ENCODE results near the gene AGXT.

Gene AGXT

DNA sequence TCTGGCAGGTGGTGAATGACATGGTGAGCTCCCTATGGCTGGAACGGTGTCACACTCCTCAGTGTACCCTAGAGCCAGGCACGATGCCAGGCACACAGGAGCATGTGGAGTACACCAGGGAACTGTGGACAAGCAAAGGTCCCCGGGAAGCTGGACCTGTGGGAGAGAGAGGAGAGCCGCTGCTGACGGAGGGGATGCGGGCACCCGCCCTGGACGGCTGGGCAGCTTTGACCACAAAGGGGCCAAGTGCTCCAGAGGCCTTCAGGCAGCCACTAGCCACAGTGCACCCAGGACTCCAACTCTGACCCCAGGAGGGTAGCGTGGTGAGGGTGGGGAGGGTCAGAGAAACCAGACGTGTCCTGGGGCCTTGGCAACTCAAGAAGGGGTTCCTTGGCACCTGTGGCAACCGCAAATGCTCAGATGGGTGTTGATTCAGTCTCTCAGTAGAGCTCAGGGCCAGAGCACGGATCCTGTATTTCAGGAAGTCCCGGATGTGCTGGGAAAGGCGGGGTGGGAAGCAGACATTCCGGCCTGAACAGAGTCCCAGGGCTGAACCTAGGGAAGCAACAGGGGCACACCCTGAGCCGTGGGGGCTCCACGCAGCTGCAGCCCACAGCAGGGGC, 29.6 kb downstream of the AGXT start:
- no peak for DNase-seq (ENCODE audit: low spot score)

DNA sequence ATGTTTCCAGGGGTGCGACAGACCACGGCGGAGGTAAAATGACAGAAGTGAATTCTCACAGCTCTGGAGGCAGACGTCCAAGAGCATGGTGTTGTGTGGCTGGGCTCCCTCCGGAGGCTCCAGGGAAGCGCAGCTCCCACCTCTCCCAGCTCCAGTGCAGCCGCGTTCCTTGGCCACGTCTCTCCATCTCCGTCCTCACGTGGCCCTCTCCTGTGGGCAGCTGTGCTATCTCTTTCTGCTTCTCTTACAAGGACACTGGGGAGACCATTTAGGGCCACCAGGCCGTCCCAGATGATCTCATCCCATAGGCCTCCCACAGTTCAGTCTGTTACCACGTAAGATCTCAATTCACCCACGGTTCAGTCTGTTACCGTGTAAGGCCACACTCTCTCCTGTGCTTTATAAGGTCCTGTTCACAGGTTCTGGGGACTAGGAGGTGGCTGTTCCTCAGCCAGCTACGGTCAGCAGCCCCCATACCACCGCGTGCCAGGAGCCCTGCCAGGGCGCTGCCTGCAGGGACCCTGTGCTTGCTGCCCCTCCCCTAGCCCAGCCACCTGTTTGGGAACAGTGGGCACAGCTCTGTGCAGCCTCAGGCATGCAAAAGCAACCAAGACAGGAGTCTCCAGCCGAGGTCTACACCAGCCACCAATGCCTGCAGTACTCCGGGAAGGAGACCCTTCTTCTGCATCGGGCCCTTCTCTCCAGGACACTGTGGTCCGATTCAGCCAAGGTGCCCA, 30.3 kb downstream of the AGXT start:
- DNase-seq (ENCODE audit: low spot score), result no peak

DNA sequence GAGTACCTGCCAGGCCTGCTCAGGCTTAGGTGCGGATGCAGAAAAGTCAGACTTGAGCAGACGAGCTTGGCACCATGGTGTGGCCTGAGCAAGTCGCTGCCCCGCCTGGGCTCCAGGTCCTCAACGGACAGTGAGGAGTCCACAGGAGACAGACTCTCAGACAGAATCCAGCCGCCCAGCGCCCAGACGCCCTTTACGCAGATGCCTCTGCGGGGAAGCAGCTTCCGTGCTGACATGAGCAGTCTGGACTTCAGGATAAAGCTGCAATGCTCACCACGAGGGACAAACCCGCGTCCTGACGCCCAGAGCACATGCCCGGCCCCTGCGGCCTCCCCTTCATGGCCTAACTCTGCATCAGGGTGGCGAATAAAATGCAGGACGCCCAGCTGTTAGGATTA, 30.8 kb downstream of the AGXT start:
- no peak for DNase-seq (ENCODE audit: low spot score)

DNA sequence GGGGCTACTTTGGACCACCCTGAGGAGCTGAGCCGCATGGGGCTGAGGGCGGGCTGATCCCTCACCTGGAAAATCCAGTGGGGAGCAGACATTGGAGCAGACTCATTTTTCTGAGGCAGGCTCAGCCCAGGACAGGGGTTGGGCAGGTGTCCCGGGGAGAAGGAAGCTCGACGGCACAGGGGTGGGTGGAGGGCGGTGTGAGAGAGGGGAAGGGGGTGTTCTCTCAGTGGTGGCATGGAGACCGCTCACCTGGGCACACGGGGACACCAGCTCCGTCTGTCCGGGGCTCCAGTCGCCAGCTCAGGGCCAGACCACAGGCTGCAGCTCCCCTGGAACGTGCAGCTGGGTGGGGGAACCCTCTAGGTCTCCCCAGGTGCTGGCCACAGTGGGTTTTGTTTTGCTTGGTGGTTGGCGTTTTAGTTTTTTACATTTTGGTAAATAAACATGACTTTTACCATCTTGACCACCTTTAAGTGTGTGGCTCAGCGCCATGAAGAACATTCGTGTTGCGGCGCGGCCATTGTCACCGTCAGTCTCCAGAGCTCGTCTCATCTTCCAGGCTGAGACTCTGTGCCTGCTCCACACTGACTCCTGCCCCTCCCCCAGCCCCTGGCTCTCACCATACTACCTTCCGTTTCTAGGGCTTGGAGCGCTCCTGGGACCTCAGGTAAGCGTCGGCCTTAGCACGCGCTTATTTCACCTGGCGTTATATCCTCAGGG, 31.7 kb downstream of the AGXT start:
- no peak for DNase-seq (ENCODE audit: low spot score)

DNA sequence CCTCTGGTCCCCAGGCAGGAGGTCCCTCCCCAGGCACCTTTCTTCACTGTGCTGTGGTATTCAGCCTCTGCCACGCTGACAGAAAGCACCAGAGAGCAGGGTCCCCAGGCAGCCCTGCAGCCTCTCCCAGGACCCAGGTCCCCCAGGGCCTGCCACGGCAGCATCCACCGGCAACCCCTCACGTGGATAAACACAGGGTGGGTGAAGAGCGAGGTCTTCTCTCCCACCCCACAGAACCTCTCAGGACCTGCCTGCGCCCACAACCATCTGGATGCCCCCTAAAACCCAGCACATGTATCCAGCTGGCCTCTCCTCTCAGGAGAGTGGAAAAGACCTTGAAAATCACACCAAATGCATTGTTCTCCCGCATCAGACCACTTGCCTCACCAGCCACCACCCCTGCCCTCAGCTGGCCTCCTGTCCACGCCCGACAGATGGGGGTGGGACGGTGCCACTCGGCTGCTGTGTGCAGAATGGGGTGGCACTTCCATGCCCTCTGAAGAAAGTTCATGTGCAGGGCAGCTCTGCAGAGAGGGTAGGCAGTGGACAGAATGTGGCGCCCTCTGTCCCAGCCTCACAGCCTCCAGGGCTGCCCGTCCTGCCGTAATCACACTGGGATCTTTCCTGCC, 33.5 kb downstream of the AGXT start:
- no peak for DNase-seq (ENCODE audit: low spot score)

DNA sequence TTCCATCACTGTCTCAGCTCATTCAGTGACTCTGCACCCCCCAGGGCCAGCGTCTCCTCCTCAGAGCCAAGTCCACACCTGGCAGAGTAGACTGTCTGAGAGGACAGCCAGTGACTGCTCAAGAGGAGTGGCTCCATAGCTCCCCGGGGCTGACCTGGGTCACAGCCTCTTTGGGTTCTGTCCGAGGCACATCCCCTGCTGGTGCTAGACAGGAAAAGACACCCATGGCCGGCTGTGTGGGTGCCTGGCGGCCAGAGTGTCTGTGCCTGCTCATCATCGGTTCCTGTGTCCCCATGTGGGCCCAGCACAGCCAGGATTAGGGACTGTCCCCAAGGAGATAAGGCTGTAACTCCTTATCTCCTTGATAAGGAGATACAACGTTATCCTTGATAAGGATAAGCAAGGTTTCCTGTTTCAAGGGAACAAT, 34.0 kb downstream of the AGXT start:
- DNase-seq (ENCODE audit: low spot score), result no peak

DNA sequence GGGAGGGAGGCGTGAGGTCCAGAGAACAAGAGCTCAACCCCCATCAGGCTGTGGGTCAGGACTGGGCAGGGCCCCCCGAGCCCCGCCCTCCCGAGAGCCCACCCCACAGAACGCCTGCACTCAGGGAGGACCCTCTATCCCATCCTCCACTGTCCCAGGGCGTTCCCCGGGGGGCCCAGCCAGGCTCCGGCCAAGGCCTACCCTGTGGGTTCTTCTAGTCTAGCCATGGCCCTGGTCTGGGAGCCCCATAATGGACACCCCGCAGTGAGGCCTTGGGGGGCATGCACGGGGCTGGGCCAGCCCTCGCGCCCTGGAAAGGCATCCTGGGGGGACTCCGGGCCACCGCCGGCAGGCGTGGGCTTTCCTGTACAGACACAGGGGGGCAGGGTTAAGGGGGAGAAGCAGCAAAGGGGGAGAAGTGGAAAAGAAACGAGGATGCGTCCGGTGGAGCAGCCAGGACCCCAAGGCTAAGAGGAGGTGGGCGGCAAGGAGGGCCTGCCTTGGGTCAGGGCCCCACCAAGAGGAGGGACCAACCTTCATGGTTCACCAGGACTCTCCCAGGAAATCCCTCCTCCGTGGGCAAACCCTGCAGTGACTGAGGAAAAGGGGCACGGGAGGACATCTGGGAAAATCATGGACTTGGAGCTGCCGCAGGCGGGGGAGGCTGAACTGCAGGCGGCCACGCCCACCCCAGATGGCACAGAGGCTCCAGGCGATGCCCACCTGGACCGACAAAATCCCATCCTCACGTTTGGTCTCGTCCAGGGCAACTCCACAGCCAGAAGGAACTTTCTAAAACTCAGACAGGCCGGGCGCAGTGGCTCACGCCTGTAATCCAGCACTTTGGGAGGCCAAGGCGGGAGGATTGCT, 34.8 kb downstream of the AGXT start:
- DNase-seq (ENCODE audit: low spot score), result no peak

DNA sequence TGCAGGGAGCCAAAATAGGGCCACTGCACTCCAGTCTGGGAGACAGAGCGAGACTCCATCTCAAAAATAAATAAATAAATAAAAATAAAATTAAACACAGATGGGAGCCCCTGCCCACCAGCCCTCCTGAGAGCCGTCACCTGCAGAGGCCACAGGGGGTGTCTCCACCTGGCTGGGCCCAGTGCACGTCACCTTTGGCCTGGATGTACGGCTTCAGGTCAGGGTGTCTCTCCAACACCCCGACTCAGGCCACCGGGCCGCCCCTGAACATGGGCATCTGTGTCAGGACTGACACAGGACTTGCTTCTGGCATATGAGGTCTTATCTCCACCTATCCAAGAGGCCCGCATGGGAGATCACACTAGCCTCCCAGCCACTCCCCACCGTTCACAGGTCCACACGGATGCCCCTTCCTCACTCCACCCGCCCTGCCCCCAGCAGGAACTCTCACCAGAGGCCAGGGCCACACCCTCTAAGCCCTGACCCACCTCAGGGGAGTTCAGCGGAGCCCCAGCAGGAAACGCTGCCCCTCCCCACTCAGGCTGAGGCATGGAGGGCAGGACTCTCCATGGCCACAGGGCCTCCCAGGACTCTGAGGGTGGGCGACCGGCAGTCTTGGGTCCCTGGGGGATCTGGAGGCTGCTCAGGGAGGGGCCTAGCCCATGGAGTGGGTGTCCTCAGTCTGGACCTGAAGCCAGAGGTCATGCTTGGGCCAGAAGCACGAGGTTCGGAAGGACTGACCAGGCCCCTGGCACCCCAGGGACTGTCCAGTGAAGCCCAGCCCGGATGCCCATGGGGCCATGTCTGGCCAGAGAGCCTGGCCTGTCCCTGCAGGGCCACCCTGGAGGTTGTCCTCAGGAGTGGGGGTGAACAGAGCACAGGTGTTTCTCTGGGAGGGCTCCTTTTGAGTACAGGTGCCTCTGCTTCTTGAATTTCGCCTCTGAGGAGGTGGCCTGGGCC, 35.9 kb downstream of the AGXT start:
- DNase-seq (ENCODE audit: low spot score), result no peak

DNA sequence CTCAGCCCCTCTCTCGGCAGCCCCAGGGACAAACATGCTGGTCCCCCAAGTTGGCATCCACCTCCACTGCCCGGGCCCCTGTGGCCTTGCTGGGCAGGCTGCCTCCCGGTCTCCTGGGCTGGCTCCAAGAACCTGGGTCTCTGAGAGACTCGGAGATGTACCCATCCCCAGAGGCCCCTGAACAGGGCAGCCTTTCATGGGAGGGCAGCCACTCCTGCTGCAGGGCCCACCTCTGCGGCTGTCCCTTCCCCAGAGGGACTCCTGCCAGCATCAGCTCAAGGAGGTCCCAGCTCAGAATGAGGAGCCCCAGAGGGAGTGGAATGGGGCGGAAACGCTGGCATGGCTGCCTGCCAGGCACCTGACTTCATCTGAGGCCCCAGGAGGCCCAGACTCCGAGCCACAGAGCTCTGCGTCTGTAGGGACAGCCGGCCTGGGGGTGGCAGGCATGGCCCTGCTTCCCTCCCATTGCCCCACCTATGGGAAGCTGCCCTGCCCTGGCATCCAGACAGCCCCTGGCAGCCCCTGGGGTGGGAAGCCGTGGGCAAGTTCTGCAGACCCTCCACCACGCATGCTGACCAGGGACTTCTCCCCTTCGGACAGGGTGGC, 36.7 kb downstream of the AGXT start:
- DNase-seq (ENCODE audit: low spot score), result no peak

DNA sequence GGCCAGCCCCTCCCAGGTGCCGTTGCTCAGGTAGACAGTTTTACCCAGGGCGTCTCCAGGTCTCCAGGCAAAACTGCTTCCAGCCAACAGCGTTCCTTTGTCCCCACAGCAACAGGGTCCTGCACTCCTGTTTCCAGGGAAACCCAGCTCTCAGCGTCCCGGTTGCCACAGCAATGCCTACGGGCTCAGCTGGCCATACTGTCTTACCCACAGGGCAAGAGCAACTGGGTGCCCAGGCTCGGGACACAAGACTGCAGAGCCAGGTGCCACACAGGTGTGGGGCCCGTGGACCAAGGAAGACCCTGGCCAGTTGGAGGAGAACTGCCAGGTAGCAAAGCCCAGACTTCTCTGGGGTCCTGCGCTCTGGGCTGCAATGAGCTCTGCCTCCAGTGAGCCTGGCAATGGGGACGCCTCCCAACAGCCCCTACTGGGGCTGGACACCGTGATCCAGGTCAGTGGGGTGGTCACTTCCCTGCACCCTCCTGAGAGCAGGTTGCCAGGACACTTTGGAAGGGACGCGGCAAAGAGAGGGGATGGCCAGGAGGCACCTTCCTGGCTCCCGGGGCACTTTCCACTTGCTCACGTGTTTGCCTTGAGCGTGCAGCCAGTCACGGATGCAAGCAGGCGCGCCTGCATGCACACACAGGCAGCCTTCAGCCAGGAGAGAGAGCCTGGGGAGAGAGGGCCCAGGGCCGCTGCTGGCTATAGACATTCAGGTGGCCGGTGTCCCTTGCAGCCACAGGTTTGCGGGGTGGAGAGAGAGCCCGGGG, 37.7 kb downstream of the AGXT start, which contains the start of gene CROCC2:
CROCC2 (plus strand) TSS at position 196 of the 770 bp plus-strand sequence; CDS start at position 374, 178 bp downstream.
- no peak for DNase-seq (ENCODE audit: low spot score)

DNA sequence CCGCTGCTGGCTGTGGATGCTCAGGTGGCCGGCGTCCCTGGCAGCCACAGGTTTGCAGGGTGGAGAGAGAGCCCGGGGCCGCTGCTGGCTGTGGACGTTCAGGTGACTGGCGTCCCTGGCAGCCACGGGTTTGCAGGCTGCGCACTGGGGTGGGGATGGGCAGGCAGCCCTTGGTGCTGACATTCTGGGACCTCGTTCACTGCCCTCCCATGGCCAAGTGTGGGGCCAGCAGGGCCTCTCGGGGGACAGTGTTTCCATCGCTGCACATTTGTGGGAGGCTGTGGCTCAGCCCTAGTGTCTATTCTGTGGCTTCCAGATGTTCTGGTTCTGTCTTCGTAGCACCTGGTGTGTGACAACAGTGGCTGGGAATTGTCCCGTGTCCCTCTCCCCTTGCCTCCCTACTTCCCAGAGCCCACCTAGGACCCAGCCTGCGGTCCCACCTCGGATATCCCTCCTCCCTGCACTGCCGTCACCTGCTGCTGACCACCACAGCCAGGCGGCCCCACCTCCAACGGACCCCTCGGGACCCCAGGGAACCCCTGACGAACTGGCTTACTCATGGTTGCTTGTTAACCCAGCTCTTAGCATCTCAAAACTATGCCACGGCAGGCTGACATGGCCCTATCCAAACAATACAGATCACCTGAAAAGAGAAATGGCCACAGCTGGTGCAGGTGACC, 38.4 kb downstream of the AGXT start:
- DNase-seq (ENCODE audit: low spot score), result no peak

DNA sequence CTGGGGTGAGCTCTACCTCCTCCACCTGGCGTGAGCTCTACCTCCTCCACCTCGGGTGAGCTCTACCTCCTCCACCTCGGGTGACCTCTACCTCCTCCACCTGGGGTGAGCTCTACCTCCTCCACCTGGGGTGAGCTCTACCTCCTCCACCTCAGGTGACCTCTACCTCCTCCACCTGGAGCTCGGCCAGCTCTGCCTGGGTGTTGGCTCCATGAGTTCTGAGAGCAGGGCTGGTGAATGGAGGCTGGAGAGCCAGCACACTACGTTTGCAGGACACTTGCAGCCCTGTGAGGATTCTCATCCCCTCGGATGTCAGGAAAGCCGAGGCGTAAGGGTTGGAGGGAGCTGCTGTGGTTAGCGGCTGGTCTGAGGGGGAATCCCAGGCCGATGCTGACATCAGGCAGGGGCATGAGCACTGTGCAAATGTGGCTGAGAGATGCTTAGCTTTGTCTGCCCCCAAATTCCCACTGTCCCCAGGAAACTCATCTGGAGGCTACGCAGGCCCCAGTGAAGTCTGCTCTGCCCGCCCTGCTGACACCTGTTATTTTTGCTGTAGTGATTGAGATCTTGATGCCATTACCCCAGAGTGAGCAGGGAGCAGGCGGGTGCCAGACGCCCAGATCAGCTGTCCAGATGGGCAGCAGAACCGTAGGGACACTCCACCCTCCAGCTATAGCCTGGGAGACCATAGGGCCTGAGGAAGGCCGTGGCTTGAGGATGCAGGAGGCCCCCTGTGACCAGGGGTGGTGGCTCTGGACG, 40.8 kb downstream of the AGXT start:
- DNase-seq (ENCODE audit: low spot score), result no peak

DNA sequence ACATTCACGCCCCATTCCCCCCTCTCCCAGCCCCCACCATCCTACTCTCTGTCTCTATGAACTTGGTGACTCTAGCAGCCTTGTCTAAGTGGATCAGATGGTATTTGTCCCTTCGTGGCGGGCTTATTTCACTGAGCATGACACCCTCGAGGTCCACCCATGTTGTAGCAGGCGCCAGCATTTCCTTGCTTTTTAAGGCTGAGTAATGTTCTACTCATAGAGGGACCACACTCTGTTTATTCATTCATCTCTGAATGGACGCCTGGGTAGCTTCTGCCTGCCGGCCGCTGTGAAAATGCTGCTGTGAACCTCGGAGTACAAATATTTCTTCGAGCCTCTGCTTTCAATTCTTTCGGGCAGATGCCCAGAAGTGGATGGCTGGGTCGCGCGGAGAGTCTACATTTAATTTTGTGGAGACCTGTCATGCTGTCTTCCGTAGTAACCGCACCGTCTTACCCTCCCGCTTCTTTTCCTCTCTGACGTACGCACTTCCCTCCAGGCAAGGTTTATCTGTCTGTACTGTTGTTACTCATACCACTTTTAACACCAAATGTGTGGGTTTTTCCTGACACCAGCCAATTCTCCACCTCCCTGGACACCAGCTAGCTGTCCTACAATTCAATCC, 43.1 kb downstream of the AGXT start:
- DNase-seq (ENCODE audit: low spot score), result no peak

DNA sequence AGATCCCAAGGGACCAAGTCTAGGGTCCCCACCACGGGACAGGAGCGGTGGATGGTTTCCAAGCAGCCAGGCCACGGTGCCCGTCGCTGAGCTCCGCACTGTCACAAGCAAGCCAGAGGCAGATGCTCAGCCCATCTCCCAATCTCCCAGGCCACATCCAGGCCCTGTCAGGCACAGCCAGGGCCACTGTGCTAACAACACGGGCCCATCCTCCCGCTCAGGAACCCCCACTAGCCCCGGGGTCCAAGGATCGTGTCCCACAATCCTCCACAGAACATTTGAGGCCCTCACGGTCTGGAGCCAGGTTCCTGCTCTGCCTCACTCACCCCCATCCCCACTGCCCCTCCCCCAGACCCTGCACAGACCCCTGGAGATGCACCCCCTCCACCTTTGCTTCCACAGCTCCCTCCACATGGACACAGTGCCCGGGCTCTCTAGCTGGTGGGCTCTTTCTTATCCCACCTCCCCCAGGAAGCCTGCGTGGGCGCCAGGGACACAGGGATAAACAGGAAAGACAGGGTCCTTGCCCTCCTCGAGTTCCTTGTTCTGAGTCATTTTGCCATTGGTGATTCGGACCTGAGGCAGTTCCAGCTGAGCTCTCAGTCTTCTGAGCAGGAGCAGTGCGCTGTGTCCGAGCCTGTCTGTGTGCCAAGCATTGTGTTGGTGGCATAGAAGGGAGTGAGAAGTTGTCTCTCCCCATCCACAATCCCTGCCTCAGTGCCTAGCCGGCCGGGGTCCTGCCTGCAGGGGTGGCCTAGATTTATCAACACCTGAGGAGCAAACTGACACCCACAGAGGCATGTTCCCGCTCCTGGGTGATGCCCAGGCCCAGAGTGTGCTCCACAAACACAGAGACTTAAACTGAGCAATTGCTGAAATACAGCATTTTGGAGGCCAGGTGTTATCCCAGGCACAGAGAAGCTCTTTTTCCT, 44.5 kb downstream of the AGXT start:
- DNase-seq (ENCODE audit: low spot score), result no peak

DNA sequence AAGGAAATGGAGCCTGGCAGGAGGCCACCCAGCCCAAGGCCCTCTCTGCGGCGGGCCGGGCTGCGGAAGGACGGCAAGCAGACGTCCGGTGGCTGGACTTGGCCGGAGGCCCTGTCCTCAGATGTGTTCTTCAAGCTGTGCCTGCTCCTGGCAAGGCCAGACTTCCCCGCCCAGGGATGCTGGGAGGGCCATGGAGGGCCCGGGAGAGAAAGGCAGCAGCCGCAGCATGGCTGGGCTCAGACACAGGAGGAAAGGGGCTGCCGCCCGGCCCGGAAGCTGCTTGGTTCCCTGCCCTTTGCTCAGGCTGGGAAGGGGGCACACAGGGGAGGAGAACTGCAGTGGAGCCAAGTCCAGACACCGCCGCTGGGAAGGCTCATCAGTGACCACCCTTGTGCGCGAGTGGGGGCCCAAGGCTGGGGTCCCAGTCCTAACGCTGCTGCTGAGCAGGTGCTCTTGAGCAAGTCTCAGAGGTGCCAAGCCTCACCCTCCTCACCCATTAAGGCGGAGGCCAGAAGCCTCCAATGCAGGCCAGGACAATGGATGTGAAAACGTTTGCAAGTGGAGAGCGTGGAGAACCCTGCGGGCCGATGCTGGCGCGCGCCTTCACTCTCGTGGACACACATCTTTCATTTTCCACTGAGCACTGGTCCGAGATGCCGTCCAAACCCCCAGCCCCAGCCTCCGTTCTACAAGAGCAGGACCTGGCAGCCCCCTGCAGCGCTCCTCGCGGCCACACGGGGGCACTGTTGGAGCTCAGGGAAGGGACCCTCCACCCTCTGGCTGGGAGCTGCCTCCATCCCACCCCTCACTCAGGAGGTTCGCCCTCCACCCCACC, 45.4 kb downstream of the AGXT start:
- DNase-seq (ENCODE audit: low spot score), result peak; percentile 23
